PC-9 (cell line): ENCODE measurements around the gene KRT73. TPM values are rescaled to one million over a fixed set of nuclear protein-coding genes. Genes with fewer than 3 reads are reported as not detected.

Experiments
- BruUV-seq: library from RNA; stranded (reverse); fragments of 400-500 nt; replicated peaks from 2 replicates; lab custom pipeline; 2021; lab: Mats Ljungman, UMichigan
- CTCF ChIA-PET: fragments of 300-600 bp; sonication (Branson Sonifier 250); formaldehyde crosslinking; loops from one replicate; lab custom pipeline; 2022; ENCODE audit warnings: antibody characterized with exemption; lab: Charles Lee
- POLR2A ChIA-PET: fragments of 300-600 bp; sonication (Branson Sonifier 250); formaldehyde crosslinking; loops from one replicate; lab custom pipeline; 2022; ENCODE audit warnings: antibody characterized with exemption; ENCODE audit not compliant: unreplicated experiment; lab: Charles Lee
- DNase-seq, 2 experiments: peaks; one replicate each; pipeline versions ENCODE4 v3.0.0 to v3.0.0-alpha.2; 2015 to 2022; ENCODE audit warnings: mixed read lengths in 1 of 2
- H2AFZ ChIP-seq: fragments of 200-600 bp; sonication (generic); 2 replicates; pipeline ENCODE4 v1.8.1; 2017; ENCODE audit warnings: antibody characterized with exemption
- H3F3A ChIP-seq: fragments of 200-600 bp; sonication (generic); 2 replicates; pipeline ENCODE4 v1.8.1; 2017; ENCODE audit warnings: antibody characterized with exemption, mild to moderate bottlenecking, low read depth; ENCODE audit not compliant: insufficient read depth
- H3K27ac ChIP-seq: fragments of 200-600 bp; sonication (generic); 2 replicates; pipeline ENCODE4 v1.6.1; 2016; ENCODE audit warnings: mixed run types
- H3K27me3 ChIP-seq: fragments of 200-600 bp; sonication (generic); 2 replicates; pipeline ENCODE4 v1.6.1; 2016; ENCODE audit warnings: low read depth, mixed run types; ENCODE audit not compliant: insufficient read depth
- H3K36me3 ChIP-seq: fragments of 200-600 bp; sonication (generic); 2 replicates; pipeline ENCODE4 v1.6.1; 2016; ENCODE audit warnings: low read depth, mixed run types
- H3K4me1 ChIP-seq: fragments of 200-600 bp; sonication (generic); replicated peaks from 2 replicates; pipeline ENCODE4 v1.6.1; 2016; ENCODE audit warnings: mixed run types; ENCODE audit not compliant: insufficient read depth
- H3K4me2 ChIP-seq: fragments of 200-600 bp; sonication (generic); 2 replicates; pipeline ENCODE4 v1.6.1; 2017; ENCODE audit warnings: mixed run types
- H3K4me3 ChIP-seq: fragments of 200-600 bp; sonication (generic); 2 replicates; pipeline ENCODE4 v1.6.1; 2016; ENCODE audit warnings: mixed run types
- H3K79me2 ChIP-seq: fragments of 200-600 bp; sonication (generic); 2 replicates; pipeline ENCODE4 v1.6.1; 2017; ENCODE audit warnings: low read depth, mixed run types
- H3K9me2 ChIP-seq: fragments of 200-600 bp; sonication (generic); 2 replicates; pipeline ENCODE4 v1.8.1; 2017; ENCODE audit warnings: mild to moderate bottlenecking; ENCODE audit not compliant: insufficient read depth
- H3K9me3 ChIP-seq: fragments of 200-600 bp; sonication (generic); 2 replicates; pipeline ENCODE4 v1.8.1; 2016; ENCODE audit warnings: low read depth; ENCODE audit not compliant: insufficient read depth
- H4K20me1 ChIP-seq: fragments of 200-600 bp; sonication (generic); 2 replicates; pipeline ENCODE4 v1.8.1; 2017; ENCODE audit not compliant: insufficient read depth
- CTCF ChIP-seq: fragments of 200-600 bp; sonication (generic); conservative IDR thresholded peaks from 2 replicates; pipeline ENCODE4 v1.6.1; 2017; ENCODE audit warnings: mixed run types, antibody characterized with exemption, mild to moderate bottlenecking, moderate library complexity
- EZH2 ChIP-seq: fragments of 200-600 bp; sonication (generic); IDR thresholded peaks from 2 replicates; pipeline ENCODE4 v1.8.0; 2017; ENCODE audit warnings: antibody characterized with exemption, low read depth
- intact Hi-C: fragments of 100-400 bp; cut with micrococcal nuclease; formaldehyde crosslinking; loops from one replicate; pipeline ENCODE4 v1.10.0; 2022; ENCODE audit not compliant: unreplicated experiment
- total RNA-seq: library from RNA; stranded (reverse); gene quantifications from 2 replicates; pipeline ENCODE4 v1.2.3, GENCODE V29; 2021

The KRT73 gene
- total RNA-seq, 1 experiment from 2014 or later, result not detected

- Histone ChIP-seq H3K4me2 (no peak overlapping the region), H3K4me1 (peaks cover 11% of the 10 kb centered on the region; the same call in 1 of the 2 replicates), H4K20me1 (no peaks in the 10 kb centered on the region), H3K4me3 (no peak overlapping the region), H3K27me3 (no peaks in the 10 kb centered on the region), H3F3A (no peaks in the 10 kb centered on the region), H2AFZ (no peak overlapping the region), H3K27ac (no peak overlapping the region), H3K36me3 (no peaks in the 10 kb centered on the region), H3K9me2 (no peaks in the 10 kb centered on the region), H3K79me2 (no peaks in the 10 kb centered on the region), H3K9me3 (no peaks in the 10 kb centered on the region)
- no peak for DNase-seq
- ChIA-PET CTCF (no interaction called here), POLR2A (no interaction called here)
- intact Hi-C loops, result no loop called here
- TF ChIP-seq CTCF (no peak), EZH2 (no peak)
- no TSS peak for BruUV-seq
Measured at GRCh38 chr12:52646613-52647012, 28.3 kb upstream of the KRT73 start.

DNA sequence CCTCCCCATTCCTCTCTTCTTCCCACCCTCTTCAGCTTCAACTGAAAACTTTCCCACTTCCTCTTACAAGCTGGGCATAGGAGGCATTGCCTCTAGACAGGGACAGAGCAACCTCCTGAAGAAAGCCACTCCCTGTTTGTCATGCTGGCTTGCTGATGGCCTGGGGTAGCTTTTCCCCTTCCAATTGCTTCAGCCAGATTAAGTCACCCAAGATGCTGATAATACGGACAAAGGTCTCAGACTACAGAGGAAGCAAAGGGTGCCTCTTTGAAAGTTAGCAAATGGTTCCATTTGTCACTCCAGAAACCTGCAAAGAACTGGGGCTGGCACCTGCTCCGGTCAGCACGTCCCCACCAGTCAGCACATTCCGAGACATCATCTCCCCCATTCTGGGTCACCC lies 27.6 kb upstream of the KRT73 start:
- POLR2A ChIA-PET, result no interaction called here
- Histone ChIP-seq H4K20me1 (no peaks in the 10 kb centered on the region), H3K36me3 (no peaks in the 10 kb centered on the region), H3K79me2 (no peaks in the 10 kb centered on the region), H3K4me1 (peaks cover 11% of the 10 kb centered on the region; the same call in 1 of the 2 replicates), H3K4me2 (no peak overlapping the region), H3K9me3 (no peaks in the 10 kb centered on the region), H2AFZ (no peak overlapping the region), H3F3A (no peaks in the 10 kb centered on the region), H3K4me3 (no peak overlapping the region), H3K27ac (no peak overlapping the region), H3K27me3 (no peaks in the 10 kb centered on the region), H3K9me2 (no peaks in the 10 kb centered on the region)
- TF ChIP-seq EZH2 (no peak), CTCF (no peak)
- DNase-seq, result peak in 1 of 2 experiments; percentile 49
- CTCF ChIA-PET, result no interaction called here
- BruUV-seq, result no TSS peak
- intact Hi-C loops, result no loop called here

- CTCF ChIA-PET, result no interaction called here
- Histone ChIP-seq H3K27me3 (no peaks in the 10 kb centered on the region), H3K4me1 (peaks cover 11% of the 10 kb centered on the region; the same call in 1 of the 2 replicates), H3K9me2 (no peaks in the 10 kb centered on the region), H3K4me3 (no peak overlapping the region), H3K36me3 (no peaks in the 10 kb centered on the region), H3K27ac (no peak overlapping the region), H4K20me1 (no peaks in the 10 kb centered on the region), H3K4me2 (no peak overlapping the region), H3F3A (no peaks in the 10 kb centered on the region), H2AFZ (no peak overlapping the region), H3K79me2 (no peaks in the 10 kb centered on the region), H3K9me3 (no peaks in the 10 kb centered on the region)
- intact Hi-C loops, result no loop called here
- BruUV-seq, result no TSS peak
- TF ChIP-seq EZH2 (no peak), CTCF (no peak)
- no peak for DNase-seq
- POLR2A ChIA-PET, result no interaction called here
Measured at GRCh38 chr12:52645120-52645761, 26.9 kb upstream of the KRT73 start.
